ENCODE data around the gene GPX4.

The GPX4 gene

DNA sequence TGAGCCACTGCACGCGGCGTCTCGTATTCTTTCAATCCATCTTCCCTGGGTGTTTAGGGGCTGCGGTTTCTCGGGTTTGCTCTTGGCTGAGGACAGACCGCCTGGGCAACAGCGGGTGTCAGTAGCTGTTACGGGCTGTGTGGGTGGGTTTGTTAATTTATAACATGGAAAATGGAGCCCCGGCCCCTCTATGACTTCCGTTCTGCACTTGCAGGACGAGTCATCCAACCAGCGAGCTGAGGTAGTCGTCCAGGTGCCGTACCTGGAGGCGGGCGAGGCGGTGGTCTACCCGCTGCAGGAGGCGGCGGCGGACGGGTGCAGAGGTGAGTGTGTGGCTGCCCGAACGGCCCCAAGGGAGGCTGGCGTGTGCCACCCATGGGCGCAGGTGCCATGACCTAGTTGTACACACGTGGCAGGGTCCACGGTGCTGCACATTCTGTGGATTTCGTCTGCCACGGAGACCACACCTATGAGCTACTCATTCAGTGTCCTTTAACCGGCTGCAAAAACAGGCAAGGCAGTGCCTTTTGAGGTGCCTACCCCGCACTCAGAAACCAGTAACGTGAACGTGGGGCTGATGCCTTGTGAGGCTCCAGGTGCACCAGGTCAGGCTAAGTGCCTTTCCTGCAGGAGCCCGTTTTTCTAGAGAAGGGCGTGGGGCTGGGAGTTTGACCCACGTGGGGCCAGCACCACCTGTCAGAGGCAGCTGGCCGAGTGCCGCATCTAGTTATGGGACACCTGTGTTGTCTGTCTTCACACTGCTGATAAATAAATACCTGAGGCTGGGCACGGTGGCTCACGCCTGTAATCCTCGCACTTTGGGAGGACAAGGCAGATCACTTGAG lies 19.5 kb upstream of the GPX4 start:
- no peak for TF ChIP-seq Cebpa-rat (IDR thresholded peaks at IDR 0.05)
- peaks cover 91% of the 10 kb centered on the region for H3K36me3 ChIP-seq
- H3K9ac ChIP-seq = no peak overlapping the region
- H3K4me1 ChIP-seq = peaks cover 47% of the 10 kb centered on the region
- H3K4me3 ChIP-seq = no peak overlapping the region
- no peaks in the 10 kb centered on the region for H3K27me3 ChIP-seq
- no peak overlapping the region for H3K4me2 ChIP-seq
- peaks cover 98% of the 10 kb centered on the region for H4K20me1 ChIP-seq
- H3K27ac ChIP-seq = no peak overlapping the region
- H3K9me3 ChIP-seq = no peaks in the 10 kb centered on the region

DNA sequence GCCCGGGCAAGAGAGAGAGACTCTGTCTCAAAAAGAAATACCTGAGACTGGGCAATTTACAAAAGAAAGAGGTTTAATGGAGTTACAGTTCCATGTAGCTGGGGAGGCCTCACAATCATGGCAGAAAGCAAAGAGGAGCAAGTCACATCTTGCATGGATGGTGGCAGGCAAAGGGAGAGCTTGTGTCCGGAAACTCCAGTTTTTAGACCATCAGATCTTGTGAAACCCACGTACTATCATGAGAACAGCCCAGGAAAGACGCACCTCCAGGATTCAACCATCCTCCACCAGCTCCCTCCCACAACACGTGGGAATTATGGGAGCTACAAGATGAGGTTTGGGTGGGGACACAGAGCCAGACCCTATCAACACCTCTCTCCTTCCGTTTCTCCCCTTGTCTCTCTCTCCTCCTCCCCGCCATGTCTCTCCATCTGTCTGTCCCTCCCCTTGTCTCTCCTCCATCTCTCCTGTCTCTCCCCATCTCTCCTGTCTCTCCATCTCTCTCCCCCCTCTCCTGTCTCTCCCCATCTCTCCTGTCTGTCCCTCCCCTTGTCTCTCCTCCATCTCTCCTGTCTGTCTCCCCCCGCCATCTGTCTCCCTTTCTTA lies 18.6 kb upstream of the GPX4 start:
- Histone ChIP-seq H3K4me2 (no peak overlapping the region), H3K4me3 (no peak overlapping the region), H3K9ac (no peak overlapping the region), H3K27me3 (no peaks in the 10 kb centered on the region), H3K9me3 (no peaks in the 10 kb centered on the region), H3K27ac (no peak overlapping the region), H3K4me1 (peaks cover 51% of the 10 kb centered on the region), H3K36me3 (peaks cover 87% of the 10 kb centered on the region), H4K20me1 (peaks cover 93% of the 10 kb centered on the region)
- TF ChIP-seq Cebpa-rat (IDR thresholded peaks at IDR 0.05) = no peak

DNA sequence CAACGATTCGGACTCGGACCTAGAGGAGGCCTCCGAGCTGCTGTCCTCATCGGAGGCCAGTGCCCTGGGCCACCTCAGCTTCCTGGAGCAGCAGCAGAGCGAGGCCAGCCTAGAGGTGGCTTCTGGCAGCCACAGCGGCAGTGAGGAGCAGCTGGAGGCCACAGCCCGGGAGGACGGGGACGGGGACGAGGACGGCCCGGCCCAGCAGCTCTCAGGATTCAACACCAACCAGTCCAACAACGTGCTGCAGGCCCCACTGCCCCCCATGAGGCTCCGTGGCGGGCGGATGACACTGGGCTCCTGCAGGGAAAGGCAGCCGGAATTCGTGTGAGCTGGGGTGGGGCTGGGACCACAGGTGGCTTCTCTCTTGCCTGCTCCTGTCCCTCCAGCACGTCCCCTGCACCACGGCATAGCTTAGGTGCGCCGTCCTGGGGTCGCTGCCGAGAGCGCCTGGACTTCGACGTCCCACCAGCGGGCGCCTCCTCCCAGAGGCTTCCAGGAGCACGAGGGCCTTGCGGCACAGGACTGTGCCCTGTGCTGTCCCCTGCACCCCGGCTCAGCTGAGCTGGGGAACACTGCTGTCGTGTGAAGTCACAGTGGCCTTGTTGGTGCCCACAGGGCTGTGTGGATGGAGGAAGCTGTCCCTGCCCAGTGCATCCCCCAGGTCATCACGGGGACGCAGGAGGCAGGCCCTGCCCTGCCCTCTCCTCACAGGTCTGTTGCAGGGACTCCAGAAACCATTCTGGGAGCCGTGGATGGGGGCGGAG lies 17.9 kb upstream of the GPX4 start:
- no peaks in the 10 kb centered on the region for H3K9me3 ChIP-seq
- H3K27me3 ChIP-seq = no peaks in the 10 kb centered on the region
- no peak for TF ChIP-seq Cebpa-rat (IDR thresholded peaks at IDR 0.05)
- H3K4me3 ChIP-seq = no peak overlapping the region
- peaks cover 51% of the 10 kb centered on the region for H3K4me1 ChIP-seq
- H4K20me1 ChIP-seq = peaks cover 88% of the 10 kb centered on the region
- H3K9ac ChIP-seq = no peak overlapping the region
- H3K27ac ChIP-seq = no peak overlapping the region
- no peak overlapping the region for H3K4me2 ChIP-seq
- H3K36me3 ChIP-seq = peaks cover 86% of the 10 kb centered on the region

DNA sequence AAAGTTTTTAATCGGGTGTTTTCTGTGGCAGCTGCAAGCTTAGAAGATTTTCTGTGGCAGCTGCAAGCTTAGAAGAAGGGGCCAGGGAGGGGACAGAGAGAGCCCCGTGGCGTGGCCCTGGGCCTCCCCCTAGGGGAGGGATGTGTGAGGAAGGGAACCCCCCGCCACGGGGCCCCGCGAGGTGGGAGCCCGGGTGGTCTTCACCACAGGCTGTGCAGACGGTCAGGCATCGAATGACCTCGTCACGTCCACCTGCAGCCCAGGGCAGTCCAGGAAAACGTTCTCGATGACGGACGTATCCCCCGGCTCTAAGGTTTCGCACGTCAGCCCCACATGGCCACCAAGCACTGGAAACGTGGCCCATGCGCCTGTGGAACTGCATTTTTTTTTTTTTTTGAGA lies 17.2 kb upstream of the GPX4 start:
- Histone ChIP-seq H4K20me1 (peaks cover 87% of the 10 kb centered on the region), H3K9me3 (no peaks in the 10 kb centered on the region), H3K27me3 (no peaks in the 10 kb centered on the region), H3K4me1 (peaks cover 51% of the 10 kb centered on the region), H3K4me3 (no peak overlapping the region), H3K4me2 (peak overlapping the region; percentile 85), H3K9ac (no peak overlapping the region), H3K36me3 (peaks cover 86% of the 10 kb centered on the region), H3K27ac (peak overlapping the region; percentile 86; the same call in 1 of the 2 replicates)
- TF ChIP-seq Cebpa-rat (IDR thresholded peaks at IDR 0.05) = no peak

DNA sequence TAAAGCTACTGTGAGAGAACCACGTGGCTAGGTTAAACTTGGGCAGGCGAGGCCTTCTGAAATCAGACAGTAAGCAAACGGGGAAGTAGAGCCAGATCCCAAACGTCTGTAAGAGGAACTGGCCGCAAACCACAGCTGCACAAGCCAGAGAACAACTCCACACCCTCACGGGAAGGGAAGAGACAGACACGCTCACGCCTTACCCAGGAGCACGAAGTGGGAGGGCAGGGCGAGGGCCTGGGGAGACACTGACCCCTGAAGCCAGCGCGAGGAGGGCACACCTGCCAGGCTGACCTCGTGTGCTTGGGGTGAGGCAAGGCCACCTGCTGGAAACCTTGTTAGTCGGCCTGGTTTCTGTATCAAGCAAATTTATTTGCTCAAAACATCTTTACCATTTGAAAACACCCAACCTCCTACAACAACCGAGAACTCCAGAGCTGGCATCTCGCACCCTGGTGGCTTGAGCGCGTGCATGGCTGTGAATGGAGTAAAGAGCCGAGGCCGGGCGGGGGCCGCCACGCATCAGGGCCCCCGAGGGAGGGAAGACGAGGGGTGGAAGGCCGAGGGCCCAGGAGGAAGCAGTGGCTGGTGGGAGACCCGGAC lies 15.9 kb upstream of the GPX4 start:
- peaks cover 89% of the 10 kb centered on the region for H3K36me3 ChIP-seq
- H3K27me3 ChIP-seq = no peaks in the 10 kb centered on the region
- H4K20me1 ChIP-seq = peaks cover 89% of the 10 kb centered on the region
- no peak for TF ChIP-seq Cebpa-rat (IDR thresholded peaks at IDR 0.05)
- H3K4me3 ChIP-seq = peak overlapping the region; percentile 29; the same call in 1 of the 2 replicates
- peak overlapping the region; percentile 85 for H3K4me2 ChIP-seq
- peak overlapping the region; percentile 86 for H3K27ac ChIP-seq
- peak overlapping the region; percentile 67 for H3K9ac ChIP-seq
- no peaks in the 10 kb centered on the region for H3K9me3 ChIP-seq
- H3K4me1 ChIP-seq = peaks cover 45% of the 10 kb centered on the region

DNA sequence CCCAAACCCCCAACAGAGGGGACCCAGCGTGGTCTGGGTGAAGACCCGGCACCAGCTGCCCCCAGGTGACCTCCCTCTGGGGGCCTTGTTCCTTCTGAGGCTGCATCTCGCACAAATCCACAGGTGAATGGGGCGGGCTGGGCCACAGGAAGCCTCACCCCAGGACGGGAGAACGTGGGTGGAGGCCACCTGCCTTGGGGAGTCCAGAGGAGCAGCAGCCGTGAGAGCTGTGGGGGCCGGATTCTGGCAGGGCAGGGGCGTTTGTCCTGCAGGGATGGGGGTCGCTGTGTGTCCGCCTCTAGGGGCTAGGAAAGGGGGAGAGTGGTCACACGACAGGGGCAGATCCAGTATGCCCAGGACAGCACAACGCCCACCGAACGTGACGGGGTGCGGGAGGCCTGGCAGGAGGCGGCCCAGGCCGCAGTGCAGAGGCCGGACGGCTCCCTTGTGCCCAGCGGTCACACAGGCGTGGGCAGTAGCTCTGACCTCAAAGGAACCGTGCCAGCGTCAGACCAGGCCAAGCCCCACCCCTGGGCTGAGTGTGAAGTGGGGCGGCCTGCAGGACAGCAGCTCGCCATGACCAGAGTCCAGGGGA lies 15.3 kb upstream of the GPX4 start:
- H3K4me3 ChIP-seq = peak overlapping the region; percentile 29; the same call in 1 of the 2 replicates
- H4K20me1 ChIP-seq = peaks cover 89% of the 10 kb centered on the region
- H3K9me3 ChIP-seq = no peaks in the 10 kb centered on the region
- TF ChIP-seq Cebpa-rat (IDR thresholded peaks at IDR 0.05) = no peak
- peak overlapping the region; percentile 67 for H3K9ac ChIP-seq
- peak overlapping the region; percentile 86 for H3K27ac ChIP-seq
- peaks cover 45% of the 10 kb centered on the region for H3K4me1 ChIP-seq
- peak overlapping the region; percentile 85 for H3K4me2 ChIP-seq
- no peaks in the 10 kb centered on the region for H3K27me3 ChIP-seq
- H3K36me3 ChIP-seq = peaks cover 89% of the 10 kb centered on the region

DNA sequence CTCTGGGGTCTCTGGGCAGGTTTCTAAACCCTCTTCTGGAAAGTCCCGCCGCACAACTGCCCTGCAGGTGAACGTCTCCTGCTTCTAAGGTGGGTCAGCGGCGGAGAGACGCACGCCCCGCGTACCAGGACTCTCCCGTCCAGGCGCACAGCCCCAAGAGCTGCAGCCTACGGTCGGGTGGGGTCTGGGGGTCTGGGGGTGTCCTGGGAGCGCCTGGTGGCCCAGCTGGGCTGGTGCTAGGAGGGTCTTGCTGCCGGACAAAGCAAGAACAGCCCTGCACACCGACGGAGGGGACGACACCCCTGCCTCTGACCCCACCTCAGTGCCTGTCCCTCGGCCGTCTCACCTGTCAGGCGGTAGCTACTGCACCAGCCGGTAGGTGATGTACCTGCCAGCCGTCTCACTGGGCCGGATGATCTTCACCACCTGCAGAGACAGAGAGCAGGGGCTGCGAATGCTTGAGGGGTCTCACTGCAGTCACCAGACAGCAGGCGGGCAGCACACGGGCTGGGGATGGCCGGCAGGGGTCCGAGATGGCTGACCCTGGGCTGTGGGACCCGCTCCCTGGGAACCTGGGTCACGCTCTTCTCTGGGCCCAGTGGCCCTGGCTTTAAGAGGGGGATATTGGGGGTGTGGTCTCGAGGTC lies 14.5 kb upstream of the GPX4 start:
- peaks cover 87% of the 10 kb centered on the region for H3K36me3 ChIP-seq
- H3K4me2 ChIP-seq = peak overlapping the region; percentile 85
- H4K20me1 ChIP-seq = peaks cover 89% of the 10 kb centered on the region
- H3K27me3 ChIP-seq = no peaks in the 10 kb centered on the region
- H3K4me1 ChIP-seq = peaks cover 53% of the 10 kb centered on the region
- peak overlapping the region; percentile 67 for H3K9ac ChIP-seq
- no peaks in the 10 kb centered on the region for H3K9me3 ChIP-seq
- no peak for TF ChIP-seq Cebpa-rat (IDR thresholded peaks at IDR 0.05)
- peak overlapping the region; percentile 86 for H3K27ac ChIP-seq
- no peak overlapping the region for H3K4me3 ChIP-seq

DNA sequence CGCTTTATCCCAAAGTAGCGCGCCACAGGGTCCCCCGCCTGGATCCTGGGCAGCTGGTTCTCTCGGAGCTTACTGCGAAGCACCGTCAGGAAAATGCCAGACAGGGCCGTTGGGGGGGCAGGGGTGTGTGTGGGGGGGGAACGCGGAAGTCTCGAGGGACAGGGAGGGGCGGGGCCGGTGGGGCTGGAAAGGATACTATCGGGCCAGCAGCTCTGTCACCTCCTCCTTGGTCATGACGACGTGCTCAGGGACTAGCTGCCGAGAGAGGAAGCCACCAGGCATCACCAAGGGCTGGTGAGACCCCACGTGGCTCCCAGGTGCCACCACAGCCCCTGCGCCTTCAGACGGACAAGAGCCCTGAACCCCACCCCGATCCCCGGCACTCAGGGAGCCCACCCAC lies 13.9 kb upstream of the GPX4 start:
- Histone ChIP-seq H3K27me3 (no peaks in the 10 kb centered on the region), H3K9ac (no peak overlapping the region), H4K20me1 (peaks cover 89% of the 10 kb centered on the region), H3K4me3 (no peak overlapping the region), H3K4me2 (peak overlapping the region; percentile 85; the same call in 1 of the 2 replicates), H3K27ac (no peak overlapping the region), H3K36me3 (peaks cover 80% of the 10 kb centered on the region), H3K4me1 (peaks cover 56% of the 10 kb centered on the region), H3K9me3 (no peaks in the 10 kb centered on the region)
- TF ChIP-seq Cebpa-rat (IDR thresholded peaks at IDR 0.05) = no peak
